ENCODE measurements around the gene TRIM37. TPM values are rescaled to one million over a fixed set of nuclear protein-coding genes. Genes with fewer than 3 reads are reported as not detected.

The TRIM37 gene
- total RNA-seq, 1 donor from 2014 or later, result 32.6 TPM

DNA sequence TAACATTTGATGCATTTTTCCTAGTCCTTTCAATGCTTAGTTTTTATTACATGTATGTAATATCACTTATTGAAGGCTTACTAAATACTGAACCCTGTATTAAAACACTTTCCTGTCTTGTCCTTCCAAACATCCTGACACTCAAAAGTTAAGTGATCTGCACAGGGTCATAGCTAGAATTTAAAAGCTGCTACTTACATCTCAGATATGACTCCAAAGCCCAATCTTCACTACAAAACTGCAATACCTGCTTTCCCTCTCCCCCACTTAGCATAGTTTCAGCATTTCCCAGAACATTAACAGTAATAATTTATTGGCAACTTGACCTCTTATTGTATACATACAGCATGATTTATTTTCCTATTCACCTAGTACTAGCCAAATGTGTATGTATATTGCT is 4.3 kb upstream of the TRIM37 start:
- peaks cover 12% of the 10 kb centered on the region for H3K36me3 Mint-ChIP-seq (ENCODE audit: unreplicated experiment)
- H3K27ac Mint-ChIP-seq (ENCODE audit: unreplicated experiment), result no peak overlapping the region
- H3K27me3 Mint-ChIP-seq (ENCODE audit: unreplicated experiment), result no peaks in the 10 kb centered on the region
- no peaks in the 10 kb centered on the region for H3K9me3 Mint-ChIP-seq (ENCODE audit: unreplicated experiment)
- no peak overlapping the region for H3K4me3 Mint-ChIP-seq (ENCODE audit: unreplicated experiment)
- H3K4me1 Mint-ChIP-seq (ENCODE audit: unreplicated experiment), result peaks cover 9% of the 10 kb centered on the region
- TF ChIP-seq, protein P1, sequence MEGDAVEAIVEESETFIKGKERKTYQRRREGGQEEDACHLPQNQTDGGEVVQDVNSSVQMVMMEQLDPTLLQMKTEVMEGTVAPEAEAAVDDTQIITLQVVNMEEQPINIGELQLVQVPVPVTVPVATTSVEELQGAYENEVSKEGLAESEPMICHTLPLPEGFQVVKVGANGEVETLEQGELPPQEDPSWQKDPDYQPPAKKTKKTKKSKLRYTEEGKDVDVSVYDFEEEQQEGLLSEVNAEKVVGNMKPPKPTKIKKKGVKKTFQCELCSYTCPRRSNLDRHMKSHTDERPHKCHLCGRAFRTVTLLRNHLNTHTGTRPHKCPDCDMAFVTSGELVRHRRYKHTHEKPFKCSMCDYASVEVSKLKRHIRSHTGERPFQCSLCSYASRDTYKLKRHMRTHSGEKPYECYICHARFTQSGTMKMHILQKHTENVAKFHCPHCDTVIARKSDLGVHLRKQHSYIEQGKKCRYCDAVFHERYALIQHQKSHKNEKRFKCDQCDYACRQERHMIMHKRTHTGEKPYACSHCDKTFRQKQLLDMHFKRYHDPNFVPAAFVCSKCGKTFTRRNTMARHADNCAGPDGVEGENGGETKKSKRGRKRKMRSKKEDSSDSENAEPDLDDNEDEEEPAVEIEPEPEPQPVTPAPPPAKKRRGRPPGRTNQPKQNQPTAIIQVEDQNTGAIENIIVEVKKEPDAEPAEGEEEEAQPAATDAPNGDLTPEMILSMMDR (IDR thresholded peaks at IDR 0.05), result no peak
- no peak for DNase-seq (ENCODE audit: extremely low spot score, unreplicated experiment)

DNA sequence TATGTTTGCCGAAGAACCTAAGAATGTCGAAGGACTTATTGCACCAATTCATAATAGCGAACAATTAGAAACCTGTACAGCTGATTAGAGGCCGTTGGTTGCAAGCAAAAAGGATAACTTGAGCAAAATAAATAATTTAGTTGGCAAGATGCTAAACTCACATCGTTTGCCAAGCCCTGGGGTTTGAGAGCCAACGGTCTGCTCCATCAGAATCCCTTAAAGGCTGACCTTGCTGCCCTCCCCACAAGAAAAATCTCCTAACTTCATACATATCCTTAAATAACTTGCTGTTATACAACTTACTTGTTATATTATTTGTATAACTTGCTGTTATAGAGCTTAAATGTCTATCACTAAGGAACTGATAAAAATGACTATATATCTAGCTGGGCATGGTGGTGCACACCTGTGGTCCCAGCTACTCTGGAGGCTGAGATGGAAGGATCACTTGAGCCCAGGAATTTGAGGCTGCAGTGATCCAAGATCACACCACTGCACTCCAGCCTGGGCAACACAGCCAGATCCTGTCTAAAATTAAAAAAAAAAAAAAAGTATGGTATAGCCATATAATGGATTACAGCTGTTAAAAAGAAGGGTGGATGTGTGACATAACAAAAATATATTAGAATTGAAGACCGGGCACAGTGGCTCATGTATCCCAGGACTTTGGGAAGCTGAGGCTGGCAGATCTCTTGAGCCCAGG is 1.9 kb upstream of the TRIM37 start:
- H3K4me3 Mint-ChIP-seq (ENCODE audit: unreplicated experiment), result peak overlapping the region; percentile 26

DNA sequence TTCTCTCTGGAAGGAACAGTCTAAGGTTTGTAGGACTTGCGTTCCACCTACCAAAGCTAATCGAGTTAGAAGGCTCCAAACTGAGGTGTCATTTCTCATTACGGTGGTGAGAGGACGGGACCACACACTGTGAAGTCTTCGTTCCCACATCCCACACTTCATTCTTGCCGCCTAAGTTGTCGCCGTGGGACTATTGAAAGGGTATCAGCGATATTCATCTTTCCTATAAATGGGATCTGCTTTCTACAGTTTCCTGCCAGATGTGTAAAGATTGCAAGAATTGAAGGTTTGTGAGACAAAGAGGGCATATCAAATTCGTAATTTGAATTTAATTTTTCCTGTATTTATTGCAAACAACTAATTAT is 608 bp upstream of the TRIM37 start:
- no peaks in the 10 kb centered on the region for H3K27me3 Mint-ChIP-seq (ENCODE audit: unreplicated experiment)
- peak overlapping the region; percentile 95 for H3K4me3 Mint-ChIP-seq (ENCODE audit: unreplicated experiment)
- peak overlapping the region; percentile 90 for H3K27ac Mint-ChIP-seq (ENCODE audit: unreplicated experiment)
- H3K4me1 Mint-ChIP-seq (ENCODE audit: unreplicated experiment), result peaks cover 27% of the 10 kb centered on the region
- no peaks in the 10 kb centered on the region for H3K9me3 Mint-ChIP-seq (ENCODE audit: unreplicated experiment)
- peaks cover 16% of the 10 kb centered on the region for H3K36me3 Mint-ChIP-seq (ENCODE audit: unreplicated experiment)
- no peak for DNase-seq (ENCODE audit: extremely low spot score, unreplicated experiment)
- TF ChIP-seq, protein P1 (IDR thresholded peaks at IDR 0.05), result no peak

More for the DNA sequence above, 1.9 kb upstream of the TRIM37 start:
- H3K27me3 Mint-ChIP-seq (ENCODE audit: unreplicated experiment), result no peaks in the 10 kb centered on the region
- TF ChIP-seq, protein P1 (IDR thresholded peaks at IDR 0.05), result no peak
- no peak for DNase-seq (ENCODE audit: extremely low spot score, unreplicated experiment)
- H3K9me3 Mint-ChIP-seq (ENCODE audit: unreplicated experiment), result no peaks in the 10 kb centered on the region
- H3K36me3 Mint-ChIP-seq (ENCODE audit: unreplicated experiment), result peaks cover 12% of the 10 kb centered on the region
- peaks cover 27% of the 10 kb centered on the region for H3K4me1 Mint-ChIP-seq (ENCODE audit: unreplicated experiment)
- H3K27ac Mint-ChIP-seq (ENCODE audit: unreplicated experiment), result no peak overlapping the region

DNA sequence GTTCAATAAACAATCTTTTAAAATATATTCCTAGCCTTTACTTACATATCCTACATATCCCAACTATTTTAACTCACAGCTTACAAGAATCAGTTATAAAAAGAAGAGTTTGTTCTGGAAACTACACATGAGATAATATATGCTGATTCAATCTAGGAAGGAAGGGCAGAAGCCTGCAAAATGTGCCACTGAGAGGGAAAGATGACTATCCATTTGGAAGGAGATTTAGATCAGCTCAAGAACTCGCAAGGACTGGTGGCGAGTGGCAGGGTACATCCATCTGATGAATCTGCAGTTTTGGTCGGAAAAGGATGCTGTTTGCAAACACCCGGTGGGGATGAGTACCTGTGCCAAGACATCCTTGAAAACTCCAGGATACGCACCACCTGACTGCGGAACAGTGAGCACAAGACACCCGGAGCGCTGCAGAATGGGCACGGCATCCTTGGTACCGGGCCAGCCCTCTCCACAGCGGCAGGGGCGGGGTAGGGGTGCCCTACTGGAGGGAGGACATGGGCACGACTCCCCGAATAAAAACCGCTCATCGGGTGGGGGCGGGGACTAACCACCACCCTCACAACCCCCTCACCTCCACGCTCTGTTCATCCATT is 723 bp downstream of the TRIM37 start:
- Mint-ChIP-seq H3K4me1 (ENCODE audit: unreplicated experiment) (peaks cover 33% of the 10 kb centered on the region), H3K4me3 (ENCODE audit: unreplicated experiment) (peak overlapping the region; percentile 95), H3K9me3 (ENCODE audit: unreplicated experiment) (no peaks in the 10 kb centered on the region), H3K27me3 (ENCODE audit: unreplicated experiment) (no peaks in the 10 kb centered on the region), H3K36me3 (ENCODE audit: unreplicated experiment) (peaks cover 20% of the 10 kb centered on the region), H3K27ac (ENCODE audit: unreplicated experiment) (peak overlapping the region; percentile 90)
- TF ChIP-seq, protein P1 (IDR thresholded peaks at IDR 0.05), result no peak
- peak; percentile 85 for DNase-seq (ENCODE audit: extremely low spot score, unreplicated experiment)

DNA sequence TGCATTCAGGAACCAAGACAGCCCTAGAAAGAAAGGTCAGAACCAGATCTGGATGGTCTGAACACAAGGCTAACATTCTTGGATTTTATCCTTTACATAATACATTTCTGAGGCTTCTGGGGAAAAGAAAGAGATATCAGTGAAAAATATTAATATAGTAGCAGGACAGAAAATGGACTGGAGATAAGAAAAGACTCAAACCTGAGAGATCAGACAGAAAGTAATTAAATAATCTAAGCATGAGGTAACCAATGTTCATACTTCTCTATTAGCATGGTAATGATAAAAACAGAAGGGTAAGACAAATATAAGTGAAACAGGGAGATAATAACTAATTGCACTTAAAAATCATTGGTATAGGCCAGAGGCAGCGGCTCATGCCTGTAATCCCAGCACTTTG is 5.5 kb downstream of the TRIM37 start:
- H3K4me3 Mint-ChIP-seq (ENCODE audit: unreplicated experiment), result no peak overlapping the region
- peaks cover 38% of the 10 kb centered on the region for H3K36me3 Mint-ChIP-seq (ENCODE audit: unreplicated experiment)
- no peak overlapping the region for H3K27ac Mint-ChIP-seq (ENCODE audit: unreplicated experiment)
- peaks cover 4% of the 10 kb centered on the region for H3K9me3 Mint-ChIP-seq (ENCODE audit: unreplicated experiment)
- no peak for DNase-seq (ENCODE audit: extremely low spot score, unreplicated experiment)
- TF ChIP-seq, protein P1 (IDR thresholded peaks at IDR 0.05), result no peak
- H3K27me3 Mint-ChIP-seq (ENCODE audit: unreplicated experiment), result no peaks in the 10 kb centered on the region
- peaks cover 27% of the 10 kb centered on the region for H3K4me1 Mint-ChIP-seq (ENCODE audit: unreplicated experiment)

Data from osteocyte (in vitro differentiated cells).